ENCODE data around the gene NKX6-1.

NKX6-1 gene

GRCh38 chr4:84495118-84495793 lies 3.8 kb downstream of the NKX6-1 start:
- no peak overlapping the region for H3K4me2 ChIP-seq
- H3K27me3 ChIP-seq = peaks cover 38 to 87% (median 72%) of the 10 kb centered on the region in 11 experiments
- 0 out of 20 replicates have a peak, but pooled peaks cover 0 to 4% (median 0%) of the 10 kb centered on the region in 10 experiments for H3K4me1 ChIP-seq
- H3K9ac ChIP-seq = no peak overlapping the region
- no peak for TF ChIP-seq Cebpa-rat (IDR thresholded peaks at IDR 0.05)
- peaks cover 57 to 66% (median 64%) of the 10 kb centered on the region in 11 experiments for H3K9me3 ChIP-seq (replicated peaks in 1 of 11)
- no peak overlapping the region for H3K4me3 ChIP-seq
- H4K20me1 ChIP-seq = no peaks in the 10 kb centered on the region
- no peaks in the 10 kb centered on the region for H3K36me3 ChIP-seq
- H3K27ac ChIP-seq = no peak overlapping the region

- Histone ChIP-seq H3K4me1 (0 out of 20 replicates have a peak, but pooled peaks cover 0 to 4% (median 0%) of the 10 kb centered on the region in 10 experiments), H4K20me1 (no peaks in the 10 kb centered on the region), H3K9me3 (replicated peaks in 1 of 11) (peaks cover 51 to 59% (median 57%) of the 10 kb centered on the region in 11 experiments), H3K4me3 (no peak overlapping the region), H3K9ac (no peak overlapping the region), H3K27ac (no peak overlapping the region), H3K27me3 (peaks cover 31 to 79% (median 64%) of the 10 kb centered on the region in 11 experiments), H3K36me3 (no peaks in the 10 kb centered on the region), H3K4me2 (no peak overlapping the region)
- no peak for TF ChIP-seq Cebpa-rat (IDR thresholded peaks at IDR 0.05)
These were observed 4.6 kb downstream of the NKX6-1 start for GRCh38 chr4:84494531-84494930.

DNA sequence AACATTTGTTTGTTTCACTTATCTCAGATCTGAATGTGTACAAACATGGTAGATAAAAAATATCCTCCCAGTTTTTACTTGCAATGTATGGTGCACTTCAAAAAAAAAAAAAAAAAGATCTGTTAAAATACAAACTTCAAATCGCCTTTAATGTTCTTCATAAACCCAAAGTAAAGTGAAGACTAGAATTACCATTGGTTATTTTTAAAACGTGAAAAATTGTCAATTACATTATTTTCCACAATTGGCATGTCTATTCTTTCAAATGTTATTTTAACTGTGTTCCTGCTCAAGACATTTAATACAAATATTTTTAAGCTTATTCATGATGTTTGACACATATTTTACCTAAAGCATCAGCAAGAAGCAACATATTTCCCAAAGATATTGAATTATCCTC lies 5.0 kb downstream of the NKX6-1 start:
- Histone ChIP-seq H3K36me3 (no peaks in the 10 kb centered on the region), H3K27me3 (peaks cover 26 to 75% (median 60%) of the 10 kb centered on the region in 11 experiments), H3K4me2 (no peak overlapping the region), H4K20me1 (no peaks in the 10 kb centered on the region), H3K9me3 (replicated peaks in 1 of 11) (peaks cover 46 to 54% (median 52%) of the 10 kb centered on the region in 11 experiments), H3K9ac (no peak overlapping the region), H3K4me3 (no peak overlapping the region), H3K27ac (no peak overlapping the region), H3K4me1 (0 out of 20 replicates have a peak, but pooled peaks cover 0 to 4% (median 0%) of the 10 kb centered on the region in 10 experiments)
- no peak for TF ChIP-seq Cebpa-rat (IDR thresholded peaks at IDR 0.05)

DNA sequence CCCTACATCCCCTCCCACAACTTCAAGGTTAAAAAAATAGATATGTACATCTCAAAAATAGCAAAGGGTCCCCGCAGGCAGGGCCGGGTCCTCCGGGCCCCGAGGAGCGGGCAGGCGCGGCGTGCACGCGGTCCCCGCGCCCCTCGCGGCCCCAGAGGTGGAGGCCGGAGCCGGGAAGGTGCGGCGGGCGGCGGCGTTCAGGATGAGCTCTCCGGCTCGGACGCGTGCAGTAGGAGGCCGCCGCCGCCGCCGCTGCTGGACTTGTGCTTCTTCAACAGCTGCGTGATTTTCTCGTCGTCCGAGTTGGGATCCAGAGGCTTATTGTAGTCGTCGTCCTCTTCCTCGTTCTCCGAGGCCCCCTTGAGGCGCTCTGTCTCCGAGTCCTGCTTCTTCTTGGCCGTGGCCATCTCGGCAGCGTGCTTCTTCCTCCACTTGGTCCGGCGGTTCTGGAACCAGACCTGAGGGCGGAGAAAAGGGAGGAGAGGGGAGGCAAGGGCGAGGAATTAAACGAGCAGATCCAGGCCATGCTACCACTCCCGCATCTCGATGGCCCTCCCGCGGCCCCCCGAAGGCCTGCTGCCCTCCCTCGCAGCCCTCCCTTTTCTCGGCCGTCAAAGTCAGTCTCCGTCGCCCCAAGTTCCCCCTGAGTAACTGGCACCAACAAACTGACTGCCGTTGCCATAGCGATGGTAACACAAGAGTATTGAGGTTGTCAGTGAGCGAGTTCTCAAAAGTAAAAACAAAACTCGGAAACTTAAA lies 5.8 kb downstream of the NKX6-1 start:
- Histone ChIP-seq H3K9ac (no peak overlapping the region), H3K27me3 (peaks cover 18 to 67% (median 52%) of the 10 kb centered on the region in 11 experiments), H3K4me2 (no peak overlapping the region), H3K9me3 (replicated peaks in 1 of 11) (peaks cover 38 to 46% (median 44%) of the 10 kb centered on the region in 11 experiments), H3K36me3 (no peaks in the 10 kb centered on the region), H3K4me3 (no peak overlapping the region), H3K27ac (no peak overlapping the region), H3K4me1 (0 out of 20 replicates have a peak, but pooled peaks cover 0 to 4% (median 0%) of the 10 kb centered on the region in 10 experiments), H4K20me1 (no peaks in the 10 kb centered on the region)
- no peak for TF ChIP-seq Cebpa-rat (IDR thresholded peaks at IDR 0.05)

DNA sequence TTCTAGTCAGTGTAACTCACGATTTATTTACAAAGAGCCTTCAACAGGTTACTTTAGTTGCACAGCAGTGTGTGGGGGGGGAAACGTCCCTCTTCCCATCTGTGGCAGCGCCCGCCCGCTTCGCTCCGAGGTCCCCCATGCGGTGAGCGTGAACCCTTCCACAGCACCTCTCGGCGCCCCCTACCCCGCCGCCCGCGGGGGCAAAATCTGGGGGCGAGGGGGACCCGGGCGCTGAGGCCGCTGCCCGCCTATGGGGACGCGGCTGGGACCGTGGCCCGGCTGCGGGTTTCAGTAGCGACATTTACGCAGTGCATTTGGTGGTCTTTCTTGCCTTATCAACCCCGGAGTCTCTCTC lies 6.4 kb downstream of the NKX6-1 start:
- Histone ChIP-seq H3K9ac (no peak overlapping the region), H3K4me2 (no peak overlapping the region), H3K27ac (no peak overlapping the region), H3K4me3 (no peak overlapping the region), H3K27me3 (peaks cover 13 to 61% (median 46%) of the 10 kb centered on the region in 11 experiments), H3K36me3 (no peaks in the 10 kb centered on the region), H3K9me3 (replicated peaks in 1 of 11) (peaks cover 33 to 41% (median 39%) of the 10 kb centered on the region in 11 experiments), H3K4me1 (0 out of 20 replicates have a peak, but pooled peaks cover 0 to 4% (median 0%) of the 10 kb centered on the region in 10 experiments), H4K20me1 (no peaks in the 10 kb centered on the region)
- no peak for TF ChIP-seq Cebpa-rat (IDR thresholded peaks at IDR 0.05)

DNA sequence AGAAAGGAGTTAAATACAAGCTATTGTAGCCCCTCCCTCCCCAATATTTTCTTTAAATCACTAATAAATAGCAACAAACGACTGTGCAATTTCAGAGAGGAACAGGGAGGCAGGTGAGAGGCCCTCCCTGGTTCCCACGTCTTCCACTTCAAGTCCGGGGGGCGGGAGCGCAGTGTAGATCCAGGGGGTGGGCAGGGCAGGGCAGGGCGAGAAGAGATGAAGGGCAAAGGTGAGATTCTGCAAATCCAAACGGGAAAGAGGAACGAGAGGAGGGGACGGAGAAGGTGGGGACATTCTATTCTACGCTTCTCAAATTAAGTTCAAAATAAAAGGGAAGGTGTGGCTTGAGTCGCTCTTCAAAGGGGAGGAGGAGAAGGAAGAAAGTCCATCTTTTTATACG lies 6.8 kb downstream of the NKX6-1 start:
- H3K9ac ChIP-seq = no peak overlapping the region
- no peaks in the 10 kb centered on the region for H3K36me3 ChIP-seq
- H3K27me3 ChIP-seq = peaks cover 8 to 57% (median 42%) of the 10 kb centered on the region in 11 experiments
- peaks cover 28 to 36% (median 34%) of the 10 kb centered on the region in 11 experiments for H3K9me3 ChIP-seq (replicated peaks in 1 of 11)
- H3K4me2 ChIP-seq = no peak overlapping the region
- TF ChIP-seq Cebpa-rat (IDR thresholded peaks at IDR 0.05) = no peak
- no peak overlapping the region for H3K4me3 ChIP-seq
- H4K20me1 ChIP-seq = no peaks in the 10 kb centered on the region
- H3K4me1 ChIP-seq = 0 out of 20 replicates have a peak, but pooled peaks cover 0 to 4% (median 0%) of the 10 kb centered on the region in 10 experiments
- H3K27ac ChIP-seq = no peak overlapping the region

DNA sequence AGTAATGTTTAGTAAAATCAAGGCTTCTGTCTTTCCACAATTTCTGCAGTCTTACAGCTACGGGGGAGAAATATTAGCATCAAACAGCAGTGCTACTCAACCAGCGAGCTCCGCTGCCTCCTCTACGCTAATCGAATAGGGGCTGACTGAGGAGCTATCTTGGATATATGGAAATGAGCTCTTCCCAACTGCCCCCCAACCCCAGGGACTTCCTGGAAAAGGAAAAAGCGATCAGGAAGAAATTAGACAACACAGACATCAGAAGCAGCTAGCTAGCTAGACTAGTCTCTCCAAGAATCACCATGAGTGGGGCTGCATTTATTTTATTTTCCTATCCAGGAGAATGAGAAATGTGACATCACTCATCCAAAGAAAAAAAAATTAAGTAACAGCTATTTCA lies 7.6 kb downstream of the NKX6-1 start:
- no peak for TF ChIP-seq Cebpa-rat (IDR thresholded peaks at IDR 0.05)
- H3K9ac ChIP-seq = no peak overlapping the region
- no peak overlapping the region for H3K4me2 ChIP-seq
- H3K9me3 ChIP-seq (replicated peaks in 1 of 11) = peaks cover 20 to 28% (median 26%) of the 10 kb centered on the region in 11 experiments
- H3K4me3 ChIP-seq = no peak overlapping the region
- H3K4me1 ChIP-seq = 0 out of 20 replicates have a peak, but pooled peaks cover 0 to 4% (median 0%) of the 10 kb centered on the region in 10 experiments
- peaks cover 3 to 49% (median 34%) of the 10 kb centered on the region in 11 experiments; a peak in 17 of 22 replicates for H3K27me3 ChIP-seq
- H3K27ac ChIP-seq = no peak overlapping the region
- H4K20me1 ChIP-seq = no peaks in the 10 kb centered on the region
- H3K36me3 ChIP-seq = no peaks in the 10 kb centered on the region

DNA sequence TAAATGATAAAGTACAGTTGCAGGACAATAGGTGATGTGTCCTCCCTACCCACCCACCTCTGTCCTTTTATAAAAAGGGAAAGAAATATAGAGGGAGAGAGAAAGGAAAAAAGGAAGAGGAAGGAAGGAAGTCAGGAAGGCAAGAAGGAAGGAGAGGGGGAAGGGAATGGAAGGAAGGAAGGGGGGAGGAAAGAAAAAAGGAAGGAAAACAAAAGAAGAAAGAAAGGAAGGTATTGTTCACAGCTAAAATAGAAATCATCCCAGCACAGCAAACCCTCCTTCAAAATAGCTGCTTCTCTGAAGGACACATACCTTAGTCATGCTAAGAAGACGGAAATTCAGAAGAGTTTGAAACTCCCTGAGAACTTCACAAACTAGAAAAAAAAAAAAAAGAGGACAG lies 8.4 kb downstream of the NKX6-1 start:
- H3K36me3 ChIP-seq = no peaks in the 10 kb centered on the region
- no peak overlapping the region for H3K27ac ChIP-seq
- no peak overlapping the region for H3K4me3 ChIP-seq
- H4K20me1 ChIP-seq = no peaks in the 10 kb centered on the region
- no peak overlapping the region; a peak in 1 of 22 replicates for H3K4me2 ChIP-seq
- no peak overlapping the region for H3K9ac ChIP-seq
- H3K9me3 ChIP-seq (replicated peaks in 1 of 11) = peaks cover 16 to 20% (median 19%) of the 10 kb centered on the region in 11 experiments
- 0 out of 20 replicates have a peak, but pooled peaks cover 0 to 4% (median 0%) of the 10 kb centered on the region in 10 experiments for H3K4me1 ChIP-seq
- TF ChIP-seq Cebpa-rat (IDR thresholded peaks at IDR 0.05) = no peak
- H3K27me3 ChIP-seq = peaks cover 3 to 43% (median 29%) of the 10 kb centered on the region in 11 experiments; a peak in 16 of 22 replicates

DNA sequence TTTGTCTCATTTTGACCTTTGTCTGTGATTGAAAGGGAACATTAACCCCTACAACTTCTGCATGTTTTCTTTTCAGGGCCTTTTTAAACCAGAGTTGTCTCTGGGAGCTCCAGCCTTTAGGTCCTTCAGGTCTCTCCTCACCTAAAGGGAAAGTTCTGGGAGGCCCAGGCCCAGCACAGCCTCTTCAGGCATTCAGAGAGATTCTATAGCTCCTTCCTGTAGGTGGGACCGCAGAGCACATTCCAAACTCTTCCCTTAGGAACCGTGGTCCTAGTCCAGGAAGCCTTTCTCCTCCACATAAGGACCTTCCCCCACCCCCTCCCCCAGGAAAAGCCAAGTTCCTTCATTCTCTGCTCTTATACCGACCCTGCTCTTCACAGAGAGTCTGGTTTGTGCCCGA lies 14.9 kb downstream of the NKX6-1 start:
- no peaks in the 10 kb centered on the region for H3K27me3 ChIP-seq
- H3K27ac ChIP-seq = no peak overlapping the region
- no peaks in the 10 kb centered on the region for H3K36me3 ChIP-seq
- H3K9ac ChIP-seq = no peak overlapping the region
- no peaks in the 10 kb centered on the region for H4K20me1 ChIP-seq
- H3K4me3 ChIP-seq = no peak overlapping the region
- no peaks in the 10 kb centered on the region for H3K4me1 ChIP-seq
- H3K4me2 ChIP-seq = no peak overlapping the region
- peaks cover 23 to 40% (median 30%) of the 10 kb centered on the region in 11 experiments for H3K9me3 ChIP-seq (replicated peaks in 1 of 11)
- no peak for TF ChIP-seq Cebpa-rat (IDR thresholded peaks at IDR 0.05)

All from BLaER1 treated with 17β-estradiol and CSF1 and Interleukin-3, amounts not matched to agents 10 nM and 100 nM (cell line).